ENCODE data around the gene POLD3. TPM values are rescaled to one million over a fixed set of nuclear protein-coding genes. Genes with fewer than 3 reads are reported as not detected.

POLD3 gene
- total RNA-seq, 4 donors from 2014 or later, result 9.0 to 21.9 (median 12.8) TPM

DNA sequence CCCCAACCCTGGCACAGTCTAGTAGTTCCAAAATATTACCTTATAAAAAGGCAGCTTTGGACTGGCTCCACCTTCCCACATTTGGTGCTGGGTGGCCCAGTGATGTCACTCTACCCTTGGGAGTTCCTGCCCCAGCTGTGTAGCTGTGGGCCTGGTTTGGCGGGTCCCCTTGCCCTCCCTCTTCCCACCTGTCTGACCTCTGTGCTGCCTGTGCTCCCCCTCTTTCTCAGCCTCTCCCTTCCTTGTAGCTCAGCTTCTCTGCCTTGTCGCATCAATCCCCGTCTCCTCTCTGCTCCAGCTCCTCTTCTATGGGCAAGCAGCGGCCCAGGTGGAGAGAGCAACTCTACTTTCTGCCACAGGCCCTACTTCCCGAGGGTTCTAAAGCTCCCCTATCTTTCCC, 84.2 kb downstream of the POLD3 start:
- DNase-seq (ENCODE audit: low spot score in 2 of 2), result no peak
- TF ChIP-seq EP300 (IDR thresholded peaks at IDR 0.05) (no peak), POLR2A (IDR thresholded peaks at IDR 0.05) (no peak)
- TF ChIP-seq, protein P1, sequence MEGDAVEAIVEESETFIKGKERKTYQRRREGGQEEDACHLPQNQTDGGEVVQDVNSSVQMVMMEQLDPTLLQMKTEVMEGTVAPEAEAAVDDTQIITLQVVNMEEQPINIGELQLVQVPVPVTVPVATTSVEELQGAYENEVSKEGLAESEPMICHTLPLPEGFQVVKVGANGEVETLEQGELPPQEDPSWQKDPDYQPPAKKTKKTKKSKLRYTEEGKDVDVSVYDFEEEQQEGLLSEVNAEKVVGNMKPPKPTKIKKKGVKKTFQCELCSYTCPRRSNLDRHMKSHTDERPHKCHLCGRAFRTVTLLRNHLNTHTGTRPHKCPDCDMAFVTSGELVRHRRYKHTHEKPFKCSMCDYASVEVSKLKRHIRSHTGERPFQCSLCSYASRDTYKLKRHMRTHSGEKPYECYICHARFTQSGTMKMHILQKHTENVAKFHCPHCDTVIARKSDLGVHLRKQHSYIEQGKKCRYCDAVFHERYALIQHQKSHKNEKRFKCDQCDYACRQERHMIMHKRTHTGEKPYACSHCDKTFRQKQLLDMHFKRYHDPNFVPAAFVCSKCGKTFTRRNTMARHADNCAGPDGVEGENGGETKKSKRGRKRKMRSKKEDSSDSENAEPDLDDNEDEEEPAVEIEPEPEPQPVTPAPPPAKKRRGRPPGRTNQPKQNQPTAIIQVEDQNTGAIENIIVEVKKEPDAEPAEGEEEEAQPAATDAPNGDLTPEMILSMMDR (IDR thresholded peaks at IDR 0.05), result no peak
- no peaks in the 10 kb centered on the region for H3K9me3 ChIP-seq
- no peaks in the 10 kb centered on the region for H3K36me3 ChIP-seq
- WGBS, 2 donors, result 84 to 87% methylated on average over 5 of the region's 5 CpGs
- H3K27ac ChIP-seq, result no peak overlapping the region
- H3K4me3 ChIP-seq, result no peak overlapping the region
- H3K4me1 ChIP-seq, result peaks cover 0 to 16% (median 6%) of the 10 kb centered on the region in 4 donors
- H3K27me3 ChIP-seq, result no peaks in the 10 kb centered on the region

DNA sequence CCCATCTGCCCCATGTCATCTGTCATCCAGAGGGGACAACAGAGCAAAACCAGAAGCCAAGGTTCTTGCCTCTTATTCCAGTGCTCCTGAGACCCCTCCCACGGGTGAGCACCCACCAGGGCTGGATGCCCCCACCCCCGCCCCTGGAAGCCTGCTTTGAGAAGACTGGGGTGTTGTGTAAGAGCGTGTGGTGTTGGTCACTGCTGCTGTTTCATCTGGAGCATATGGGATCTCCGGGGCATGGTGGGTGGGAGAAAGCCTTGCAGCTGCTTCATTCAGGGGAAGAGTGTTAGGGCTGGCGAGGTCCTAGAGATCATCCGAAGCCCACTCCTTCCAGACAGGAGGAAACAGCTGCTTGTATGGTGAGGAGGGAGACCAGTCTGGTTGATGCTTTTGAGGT, 84.7 kb downstream of the POLD3 start:
- WGBS, 2 donors, result 73 to 79% methylated on average over 5 to 6 of the region's 6 CpGs
- H3K4me1 ChIP-seq, result peaks cover 0 to 19% (median 6%) of the 10 kb centered on the region in 4 donors
- H3K27me3 ChIP-seq, result no peaks in the 10 kb centered on the region
- H3K36me3 ChIP-seq, result no peaks in the 10 kb centered on the region
- TF ChIP-seq EP300 (IDR thresholded peaks at IDR 0.05), result no peak
- no peak for TF ChIP-seq POLR2A (IDR thresholded peaks at IDR 0.05)
- TF ChIP-seq, protein P1 (IDR thresholded peaks at IDR 0.05), result no peak
- no peak overlapping the region for H3K27ac ChIP-seq
- no peak for DNase-seq (ENCODE audit: low spot score in 2 of 2)
- H3K9me3 ChIP-seq, result no peaks in the 10 kb centered on the region
- no peak overlapping the region for H3K4me3 ChIP-seq

GRCh38 chr11:74678041-74678440, 85.7 kb downstream of the POLD3 start:
- Histone ChIP-seq H3K27me3 (no peaks in the 10 kb centered on the region), H3K9me3 (no peaks in the 10 kb centered on the region), H3K36me3 (no peaks in the 10 kb centered on the region), H3K27ac (no peak overlapping the region), H3K4me3 (no peak overlapping the region), H3K4me1 (peaks cover 0 to 18% (median 3%) of the 10 kb centered on the region in 4 donors)
- no peak for TF ChIP-seq EP300 (IDR thresholded peaks at IDR 0.05)
- TF ChIP-seq POLR2A (IDR thresholded peaks at IDR 0.05), result no peak
- TF ChIP-seq, protein P1 (IDR thresholded peaks at IDR 0.05), result no peak
- WGBS, 2 donors, result 86 to 94% methylated on average over 5 of the region's 5 CpGs
- DNase-seq (ENCODE audit: low spot score in 2 of 2), result no peak

GRCh38 chr11:74678591-74679512, 86.5 kb downstream of the POLD3 start:
- DNase-seq (ENCODE audit: low spot score in 2 of 2), result no peak
- Histone ChIP-seq H3K4me1 (peaks cover 0 to 19% (median 1%) of the 10 kb centered on the region in 4 donors), H3K4me3 (no peak overlapping the region), H3K36me3 (no peaks in the 10 kb centered on the region), H3K9me3 (no peaks in the 10 kb centered on the region), H3K27me3 (no peaks in the 10 kb centered on the region), H3K27ac (no peak overlapping the region)
- TF ChIP-seq POLR2A (IDR thresholded peaks at IDR 0.05) (no peak), EP300 (IDR thresholded peaks at IDR 0.05) (no peak)
- TF ChIP-seq, protein P1 (IDR thresholded peaks at IDR 0.05), result no peak
- WGBS, 2 donors, result 69 to 71% methylated on average over 13 of the region's 13 CpGs

DNA sequence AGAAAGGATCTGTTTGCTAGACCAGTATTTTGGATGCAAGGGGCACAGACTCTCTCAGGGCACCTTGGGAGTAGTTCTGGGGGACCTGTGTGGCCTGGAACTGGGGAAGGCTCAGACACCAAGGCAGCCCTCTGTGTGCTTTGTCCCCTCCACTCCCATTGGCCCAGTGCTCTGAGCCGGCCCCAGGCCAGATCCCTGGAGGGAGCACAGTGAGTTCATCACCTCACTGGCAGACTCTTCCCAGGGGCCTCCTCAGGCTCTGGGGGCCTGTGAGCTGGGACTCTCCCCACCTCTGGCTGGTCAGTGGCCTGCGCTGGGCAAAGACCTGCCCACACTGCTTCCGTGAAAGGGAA, 87.1 kb downstream of the POLD3 start:
- DNase-seq (ENCODE audit: low spot score in 2 of 2), result no peak
- TF ChIP-seq, protein P1 (IDR thresholded peaks at IDR 0.05), result no peak
- TF ChIP-seq EP300 (IDR thresholded peaks at IDR 0.05) (no peak), POLR2A (IDR thresholded peaks at IDR 0.05) (no peak)

More for the DNA sequence above, 87.1 kb downstream of the POLD3 start:
- 79 to 91% methylated on average over 3 of the region's 3 CpGs for WGBS, 2 donors
- Histone ChIP-seq H3K27ac (no peak overlapping the region), H3K4me3 (no peak overlapping the region), H3K36me3 (no peaks in the 10 kb centered on the region), H3K27me3 (no peaks in the 10 kb centered on the region), H3K9me3 (no peaks in the 10 kb centered on the region), H3K4me1 (peaks cover 0 to 23% (median 3%) of the 10 kb centered on the region in 4 donors)

Data from tibial nerve (tissue), 4 donors.